Esophagus (tissue), 2 donors: ENCODE results near the gene ACOT6. TPM values are rescaled to one million over a fixed set of nuclear protein-coding genes. Genes with fewer than 3 reads are reported as not detected.
"Not testable (repeated sequence)": the region's sequence is repeated elsewhere in the genome, so short reads cannot be mapped to it uniquely, and the experiment has no call there.

Experiments used
- H3K27ac ChIP-seq, 2 donors: one replicate each; pipeline ENCODE4 v1.5.1; 2013; ENCODE audit warnings: low read depth in 2 of 2, mild to moderate bottlenecking in 2 of 2, inconsistent platforms in 1 of 2, low read length in 1 of 2, moderate library complexity in 1 of 2
- H3K27me3 ChIP-seq, 2 donors: one replicate each; pipeline ENCODE4 v1.6.1; 2013; ENCODE audit warnings: low read length in 2 of 2, control low read depth in 1 of 2, mild to moderate bottlenecking in 1 of 2; ENCODE audit not compliant: insufficient read depth in 2 of 2, control insufficient read depth in 1 of 2
- H3K36me3 ChIP-seq, 2 donors: one replicate each; pipeline ENCODE4 v1.6.1; 2013; ENCODE audit warnings: low read length in 1 of 2; ENCODE audit not compliant: control insufficient read depth in 2 of 2, insufficient read depth in 2 of 2
- H3K4me1 ChIP-seq, 2 donors: one replicate each; pipeline ENCODE4 v1.6.1; 2013; ENCODE audit warnings: low read length in 1 of 2; ENCODE audit not compliant: control insufficient read depth in 2 of 2, insufficient read depth in 2 of 2
- H3K4me3 ChIP-seq, 2 donors: one replicate each; pipeline ENCODE4 v1.5.1; 2013; ENCODE audit warnings: low read length in 2 of 2, mild to moderate bottlenecking in 2 of 2, low read depth in 1 of 2, moderate library complexity in 1 of 2
- H3K9me3 ChIP-seq, 2 donors: one replicate each; pipeline ENCODE4 v1.6.1; 2013; ENCODE audit warnings: mild to moderate bottlenecking in 2 of 2, low read depth in 1 of 2, low read length in 1 of 2, moderate library complexity in 1 of 2; ENCODE audit not compliant: control insufficient read depth in 2 of 2, insufficient read depth in 1 of 2
- WGBS, 2 donors: extraction: QIAGEN DNeasy Blood & Tissue Kit; methylation state at CpG; one replicate each; pipeline ENCODE4 v1.1.7; 2013; 5-methylcytosine and 5-hydroxymethylcytosine counted together
- polyA plus RNA-seq, 2 donors: library from polyadenylated mRNA; stranded (reverse); fragments of 200-250 nt; gene quantifications; one replicate each; pipeline ENCODE4 v1.2.3, GENCODE V29; 2013
- donor health status: healthy with polysubstance abuse.
- donor health status: Bipolar disorder and iron deficiency.

ACOT6 gene
- polyA plus RNA-seq, 2 donors, result not detected

- H3K27ac ChIP-seq, result no peak overlapping the region
- WGBS, 2 donors, result 82 to 90% methylated on average over 10 of the region's 10 CpGs
- H3K27me3 ChIP-seq, result no peaks in the 10 kb centered on the region
- H3K4me1 ChIP-seq, result no peaks in the 10 kb centered on the region
- H3K36me3 ChIP-seq, result no peaks in the 10 kb centered on the region
- no peaks in the 10 kb centered on the region for H3K9me3 ChIP-seq
- H3K4me3 ChIP-seq, result no peak overlapping the region
Observed at GRCh38 chr14:73620268-73620667, 8.0 kb downstream of the ACOT6 start.

GRCh38 chr14:73623504-73624054 is 11.3 kb downstream of the ACOT6 start:
- H3K4me3 ChIP-seq, result no peak overlapping the region
- H3K9me3 ChIP-seq, result no peaks in the 10 kb centered on the region
- WGBS, 2 donors, result 92 to 93% methylated on average over 4 of the region's 4 CpGs
- H3K27me3 ChIP-seq, result no peaks in the 10 kb centered on the region
- no peaks in the 10 kb centered on the region for H3K36me3 ChIP-seq
- no peaks in the 10 kb centered on the region for H3K4me1 ChIP-seq
- no peak overlapping the region for H3K27ac ChIP-seq

GRCh38 chr14:73625706-73626105 is 13.4 kb downstream of the ACOT6 start:
- Histone ChIP-seq H3K27ac (no peak overlapping the region), H3K9me3 (no peaks in the 10 kb centered on the region), H3K36me3 (no peaks in the 10 kb centered on the region), H3K4me1 (no peaks in the 10 kb centered on the region), H3K27me3 (no peaks in the 10 kb centered on the region), H3K4me3 (no peak overlapping the region)
- 50 to 54% methylated on average over 1 of the region's 1 CpG for WGBS, 2 donors

- Histone ChIP-seq H3K36me3 (no peaks in the 10 kb centered on the region), H3K4me3 (no peak overlapping the region), H3K27me3 (no peaks in the 10 kb centered on the region), H3K9me3 (no peaks in the 10 kb centered on the region), H3K4me1 (no peaks in the 10 kb centered on the region), H3K27ac (no peak overlapping the region)
- 86 to 87% methylated on average over 2 of the region's 2 CpGs for WGBS, 2 donors
Observed at GRCh38 chr14:73627151-73627558, 14.8 kb downstream of the ACOT6 start.

GRCh38 chr14:73630009-73630780 is 17.9 kb downstream of the ACOT6 start:
- WGBS, 2 donors, result 81 to 87% methylated on average over 10 of the region's 10 CpGs
- Histone ChIP-seq H3K9me3 (no peaks in the 10 kb centered on the region), H3K27ac (no peak overlapping the region)

GRCh38 chr14:73633116-73634010 is 21.0 kb downstream of the ACOT6 start:
- Histone ChIP-seq H3K4me1 (no peaks in the 10 kb centered on the region), H3K4me3 (peak overlapping the region; percentile 50 to 63), H3K36me3 (no peaks in the 10 kb centered on the region), H3K27me3 (no peaks in the 10 kb centered on the region), H3K9me3 (no peaks in the 10 kb centered on the region), H3K27ac (no peak overlapping the region)
- 16 to 19% methylated on average over 37 to 44 of the region's 44 CpGs for WGBS, 2 donors

More at GRCh38 chr14:73630009-73630780, 17.9 kb downstream of the ACOT6 start:
- Histone ChIP-seq H3K36me3 (no peaks in the 10 kb centered on the region), H3K4me3 (no peak overlapping the region), H3K4me1 (no peaks in the 10 kb centered on the region), H3K27me3 (no peaks in the 10 kb centered on the region)

GRCh38 chr14:73634011-73634833 is 21.9 kb downstream of the ACOT6 start:
- 9 to 13% methylated on average over 52 to 53 of the region's 53 CpGs for WGBS, 2 donors
- Histone ChIP-seq H3K4me1 (no peaks in the 10 kb centered on the region), H3K27me3 (no peaks in the 10 kb centered on the region), H3K27ac (peak overlapping the region in 1 of 2 donors; percentile 26), H3K36me3 (no peaks in the 10 kb centered on the region), H3K9me3 (no peaks in the 10 kb centered on the region), H3K4me3 (peak overlapping the region; percentile 50 to 63)

GRCh38 chr14:73636355-73636754 is 24.0 kb downstream of the ACOT6 start:
- not testable (repeated sequence) for H3K4me1 ChIP-seq, H3K36me3 ChIP-seq, H3K27ac ChIP-seq, H3K4me3 ChIP-seq, H3K9me3 ChIP-seq, H3K27me3 ChIP-seq
- WGBS, 2 donors, result 78% methylated on average over 10 of the region's 10 CpGs

DNA sequence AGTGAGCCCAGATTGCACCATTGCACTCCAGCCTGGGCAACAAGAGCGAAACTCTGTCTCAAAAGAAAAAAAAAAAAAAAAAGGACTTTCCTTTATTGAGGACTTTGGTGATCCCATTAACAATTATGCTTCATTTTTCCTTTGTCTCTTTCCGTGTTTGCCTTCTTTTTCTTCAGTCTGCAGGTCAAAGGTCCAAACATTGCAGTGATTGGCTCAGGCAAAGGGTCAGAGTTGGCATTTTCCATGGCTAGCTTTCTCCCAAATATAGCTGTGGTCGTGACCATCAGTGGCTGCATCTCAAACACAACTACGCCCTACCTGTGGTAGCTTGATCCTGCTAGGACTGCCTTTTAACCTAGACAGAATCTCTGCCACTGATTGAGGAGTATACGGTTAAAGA is 25.5 kb downstream of the ACOT6 start:
- WGBS, 2 donors, result 81 to 86% methylated on average over 5 of the region's 5 CpGs
- Histone ChIP-seq H3K9me3 (no peaks in the 10 kb centered on the region), H3K4me1 (no peaks in the 10 kb centered on the region), H3K4me3 (no peak overlapping the region), H3K27me3 (no peaks in the 10 kb centered on the region), H3K36me3 (no peaks in the 10 kb centered on the region), H3K27ac (no peak overlapping the region)
